Measurements from ENCODE around the gene SUN5.
"Not testable (repeated sequence)": the region's sequence is repeated elsewhere in the genome, so short reads cannot be mapped to it uniquely, and the experiment has no call there.

Gene SUN5, protein sequence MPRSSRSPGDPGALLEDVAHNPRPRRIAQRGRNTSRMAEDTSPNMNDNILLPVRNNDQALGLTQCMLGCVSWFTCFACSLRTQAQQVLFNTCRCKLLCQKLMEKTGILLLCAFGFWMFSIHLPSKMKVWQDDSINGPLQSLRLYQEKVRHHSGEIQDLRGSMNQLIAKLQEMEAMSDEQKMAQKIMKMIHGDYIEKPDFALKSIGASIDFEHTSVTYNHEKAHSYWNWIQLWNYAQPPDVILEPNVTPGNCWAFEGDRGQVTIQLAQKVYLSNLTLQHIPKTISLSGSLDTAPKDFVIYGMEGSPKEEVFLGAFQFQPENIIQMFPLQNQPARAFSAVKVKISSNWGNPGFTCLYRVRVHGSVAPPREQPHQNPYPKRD

DNA sequence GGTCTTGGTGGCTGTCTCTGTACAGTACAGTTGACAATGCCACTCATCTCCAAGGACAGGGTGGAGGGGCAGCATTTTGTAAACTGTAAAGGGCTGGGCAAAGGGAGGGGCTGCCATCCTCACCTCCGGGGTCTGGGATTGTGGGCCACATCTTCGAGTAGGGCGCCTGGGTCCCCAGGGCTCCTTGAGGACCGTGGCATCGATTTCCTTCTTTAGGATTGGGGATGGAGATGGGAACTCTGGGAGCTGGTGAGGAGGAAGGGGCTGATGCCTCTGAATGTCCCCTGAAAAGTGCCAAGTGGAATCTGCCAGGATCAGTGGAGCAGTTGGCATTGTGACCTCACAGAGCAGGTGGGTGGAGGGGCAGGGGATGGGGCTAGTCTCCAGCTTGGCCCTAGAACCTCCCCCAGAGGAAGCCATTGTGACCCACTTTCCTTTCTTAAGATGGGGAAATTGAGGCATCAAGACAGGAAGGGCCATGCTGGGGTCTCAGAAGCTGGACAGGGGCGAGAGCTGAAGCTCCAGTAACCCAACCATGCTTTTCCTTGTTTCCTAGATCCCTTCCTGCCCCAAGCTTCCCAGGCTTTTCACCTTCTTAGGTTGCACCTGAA lies at the start of gene SUN5:
Gene SUN5, minus strand, starts transcription at position 293 of the 611 bp plus-strand sequence. Its CDS starts 93 bp downstream, at position 200.
- peaks cover 5% of the 10 kb centered on the region; the same call in 1 of the 2 replicates for H3K9me3 ChIP-seq (ENCODE audit: control insufficient read depth, insufficient read depth, low read length)
- H3K36me3 ChIP-seq (ENCODE audit: insufficient read depth, low read length), result no peaks in the 10 kb centered on the region
- H3K9ac ChIP-seq (ENCODE audit: low read depth, low read length), result no peak within 1 kb of the TSS
- no peaks in the 10 kb centered on the region; the same call in 1 of the 2 replicates for H3K4me1 ChIP-seq (ENCODE audit: insufficient read depth, low read length)

DNA sequence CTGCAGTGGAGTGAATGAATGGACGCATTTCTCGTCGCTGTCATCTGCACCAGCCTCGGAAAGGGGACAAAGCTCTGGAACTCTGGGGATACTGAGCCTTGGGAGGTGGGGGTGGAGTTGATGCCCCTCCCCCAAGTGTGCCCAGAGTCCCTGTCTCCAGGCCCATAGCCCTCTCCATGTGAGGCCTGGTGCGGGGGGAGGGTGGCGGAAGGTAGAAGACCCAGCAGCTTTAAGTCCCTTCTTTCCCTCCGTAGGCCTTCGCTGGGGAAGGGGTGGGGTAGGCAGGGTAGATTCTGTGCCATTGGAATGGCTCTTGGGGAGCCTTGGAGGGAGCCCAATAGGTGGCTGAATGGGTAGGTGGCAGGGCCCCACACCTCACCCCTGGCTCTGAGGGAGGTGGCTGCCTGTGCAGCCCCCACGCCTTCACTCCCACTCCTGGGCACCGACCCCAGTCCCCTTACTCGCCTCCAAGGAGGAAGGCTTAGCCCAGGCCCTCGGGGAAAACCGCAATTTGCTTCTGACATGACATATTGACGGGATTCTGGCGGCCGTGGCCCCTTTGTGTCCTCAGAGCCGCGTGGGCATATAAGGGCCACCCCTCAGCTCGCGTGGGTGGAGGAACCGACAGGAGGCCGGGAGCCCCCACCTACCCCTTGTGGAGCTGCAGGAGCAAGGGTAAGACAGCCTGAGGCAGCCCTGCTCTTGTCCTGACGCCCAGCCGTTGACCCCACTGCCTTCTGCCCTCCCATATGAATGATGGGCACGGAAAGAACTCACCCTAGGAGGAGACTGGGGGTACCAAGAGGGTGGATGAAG lies 49.3 kb upstream of the SUN5 start, which contains the start of gene BPIFB3:
Gene BPIFB3, plus strand, starts transcription at position 613 of the 816 bp plus-strand sequence. CDS start 1,533 bp downstream, outside the sequence.
- H3K9me3 ChIP-seq (ENCODE audit: control insufficient read depth, insufficient read depth, low read length), result no peaks in the 10 kb centered on the region
- no peak within 1 kb of the TSS for H3K9ac ChIP-seq (ENCODE audit: low read depth, low read length)
- H3K36me3 ChIP-seq (ENCODE audit: insufficient read depth, low read length), result no peaks in the 10 kb centered on the region
- H3K4me1 ChIP-seq (ENCODE audit: insufficient read depth, low read length), result peaks cover 6% of the 10 kb centered on the region; the same call in 1 of the 2 replicates

DNA sequence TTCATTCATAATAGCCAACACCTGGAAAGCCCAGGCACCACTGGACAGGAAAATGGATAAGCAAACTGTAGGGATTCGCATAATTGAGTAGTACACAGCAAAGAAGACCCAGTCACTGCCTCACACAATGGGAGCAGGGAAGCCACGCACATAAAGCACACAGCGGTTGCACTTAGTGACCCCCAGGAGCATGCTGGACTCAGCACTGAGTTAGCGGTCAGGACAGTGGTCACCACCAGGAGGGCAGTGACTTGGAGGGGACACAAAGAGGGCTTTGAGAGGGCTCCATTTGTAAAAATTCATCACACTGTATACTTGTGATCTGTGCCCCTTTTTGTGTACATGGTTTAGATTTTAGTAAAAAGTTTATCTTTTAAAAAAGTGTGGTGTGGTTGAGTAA lies 47.1 kb upstream of the SUN5 start:
- H3K9ac ChIP-seq (ENCODE audit: low read depth, low read length), result no peak overlapping the region
- H3K9me3 ChIP-seq (ENCODE audit: control insufficient read depth, insufficient read depth, low read length), result no peaks in the 10 kb centered on the region
- peaks cover 6% of the 10 kb centered on the region; the same call in 1 of the 2 replicates for H3K4me1 ChIP-seq (ENCODE audit: insufficient read depth, low read length)
- no peaks in the 10 kb centered on the region for H3K36me3 ChIP-seq (ENCODE audit: insufficient read depth, low read length)

DNA sequence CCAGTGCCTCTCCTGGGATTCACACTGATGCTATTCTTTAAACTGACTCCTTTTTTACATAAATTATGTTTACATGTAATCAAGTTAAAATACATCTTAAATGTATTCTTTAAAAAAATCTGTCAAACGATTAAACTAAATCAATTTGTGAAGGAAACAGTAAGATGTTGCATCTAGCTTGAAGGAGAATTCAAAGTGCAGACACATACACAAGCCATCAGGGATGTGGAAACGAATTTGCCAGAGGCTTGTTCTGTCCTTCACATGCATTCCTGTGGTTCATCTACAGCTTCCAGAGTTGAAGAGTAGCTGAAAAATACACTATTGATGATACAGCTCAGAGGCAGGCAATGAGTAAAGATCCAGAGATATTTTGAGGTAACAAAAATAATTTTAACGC lies 42.2 kb upstream of the SUN5 start:
- peaks cover 5% of the 10 kb centered on the region for H3K9me3 ChIP-seq (ENCODE audit: control insufficient read depth, insufficient read depth, low read length)
- no peak overlapping the region for H3K9ac ChIP-seq (ENCODE audit: low read depth, low read length)
- H3K4me1 ChIP-seq (ENCODE audit: insufficient read depth, low read length), result no peaks in the 10 kb centered on the region
- no peaks in the 10 kb centered on the region for H3K36me3 ChIP-seq (ENCODE audit: insufficient read depth, low read length)

DNA sequence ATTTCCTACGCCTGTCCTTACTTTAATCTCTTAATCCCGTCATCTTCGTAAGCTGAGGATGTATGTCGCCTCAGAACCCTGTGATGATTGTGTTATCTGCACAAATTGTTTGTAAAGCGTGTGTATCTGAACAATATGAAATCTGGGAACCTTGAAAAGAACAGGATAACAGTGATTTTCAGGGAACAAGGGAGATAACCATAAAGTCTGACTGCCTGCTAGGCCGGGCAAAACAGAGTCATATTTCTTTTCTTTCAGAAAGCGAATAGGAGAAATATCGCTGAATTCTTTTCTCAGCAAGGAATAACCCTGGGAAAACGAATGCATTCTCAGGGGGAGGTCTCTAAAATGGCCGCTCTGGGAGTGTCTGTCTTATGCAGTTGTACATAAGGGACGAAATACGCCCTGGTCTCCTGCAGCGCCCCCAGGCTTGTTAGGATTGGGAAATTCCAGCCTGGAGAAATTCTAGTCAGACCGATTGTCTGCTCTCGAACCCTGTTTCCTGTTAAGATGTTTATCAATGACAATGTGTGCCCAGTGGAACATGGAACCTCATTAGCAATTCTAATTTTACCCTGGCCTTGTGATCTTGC lies 41.0 kb upstream of the SUN5 start:
- H3K9me3 ChIP-seq (ENCODE audit: control insufficient read depth, insufficient read depth, low read length); H3K9ac ChIP-seq (ENCODE audit: low read depth, low read length); H3K36me3 ChIP-seq (ENCODE audit: insufficient read depth, low read length); H3K4me1 ChIP-seq (ENCODE audit: insufficient read depth, low read length): not testable (repeated sequence)

DNA sequence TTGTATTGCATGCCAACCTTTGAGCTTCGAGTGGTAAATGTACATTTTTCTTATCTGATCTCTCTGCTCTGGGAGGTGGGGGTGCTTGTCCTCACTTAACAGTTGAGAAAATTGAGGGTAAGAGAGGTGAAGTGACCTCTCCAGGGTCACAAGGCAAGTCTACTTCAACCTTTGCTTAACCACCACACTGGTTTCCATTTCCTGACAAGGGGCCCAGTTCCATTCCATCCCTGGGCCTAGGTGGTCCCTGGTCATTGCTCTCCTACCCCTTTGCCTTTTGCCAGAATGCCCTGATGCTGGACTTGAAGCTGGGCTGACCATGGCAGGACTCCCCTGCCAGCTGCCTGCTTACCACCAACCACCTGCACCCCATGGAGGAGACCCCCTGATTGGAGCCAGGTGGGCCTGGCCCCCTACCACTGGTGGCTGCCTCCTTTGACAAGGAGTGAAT lies 39.5 kb upstream of the SUN5 start:
- Histone ChIP-seq H3K9me3 (ENCODE audit: control insufficient read depth, insufficient read depth, low read length) (peaks cover 5% of the 10 kb centered on the region), H3K4me1 (ENCODE audit: insufficient read depth, low read length) (no peaks in the 10 kb centered on the region), H3K9ac (ENCODE audit: low read depth, low read length) (no peak overlapping the region), H3K36me3 (ENCODE audit: insufficient read depth, low read length) (no peaks in the 10 kb centered on the region)

DNA sequence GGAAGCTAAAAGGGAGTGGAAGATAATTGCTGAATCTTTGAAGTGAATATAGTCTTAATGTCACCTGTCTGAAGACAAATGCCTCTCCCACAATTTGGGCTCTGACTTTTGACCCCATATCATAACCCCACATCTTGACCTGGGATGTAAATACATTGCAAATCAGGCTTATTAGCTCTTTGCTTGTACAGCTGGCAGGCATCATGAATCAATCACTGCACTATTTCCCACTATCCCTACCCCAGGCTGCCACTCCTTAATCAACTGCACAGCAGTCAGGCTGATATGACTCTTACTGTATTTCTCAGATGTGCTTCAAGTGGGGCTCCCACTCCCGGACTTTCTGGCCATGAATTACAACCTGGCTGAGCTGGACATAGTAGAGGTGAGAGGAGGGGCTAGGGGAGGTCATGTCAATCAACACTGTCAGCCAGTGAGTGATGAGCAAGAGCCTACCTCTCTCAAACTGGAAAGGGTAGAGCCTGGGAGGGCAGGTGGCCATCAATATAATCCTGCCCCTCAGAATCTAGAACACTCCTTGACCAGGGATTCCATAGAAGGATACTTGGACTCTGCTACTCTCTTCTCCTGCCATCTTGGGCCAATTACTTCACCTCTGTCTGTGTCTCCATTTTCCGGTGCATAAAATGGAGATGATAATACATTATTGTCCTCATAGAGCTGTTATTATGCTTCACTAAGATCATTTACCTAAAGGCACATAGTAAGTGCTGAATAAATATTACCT lies 38.9 kb upstream of the SUN5 start:
- no peak overlapping the region for H3K9ac ChIP-seq (ENCODE audit: low read depth, low read length)
- peaks cover 5% of the 10 kb centered on the region for H3K9me3 ChIP-seq (ENCODE audit: control insufficient read depth, insufficient read depth, low read length)
- no peaks in the 10 kb centered on the region for H3K4me1 ChIP-seq (ENCODE audit: insufficient read depth, low read length)
- no peaks in the 10 kb centered on the region for H3K36me3 ChIP-seq (ENCODE audit: insufficient read depth, low read length)

DNA sequence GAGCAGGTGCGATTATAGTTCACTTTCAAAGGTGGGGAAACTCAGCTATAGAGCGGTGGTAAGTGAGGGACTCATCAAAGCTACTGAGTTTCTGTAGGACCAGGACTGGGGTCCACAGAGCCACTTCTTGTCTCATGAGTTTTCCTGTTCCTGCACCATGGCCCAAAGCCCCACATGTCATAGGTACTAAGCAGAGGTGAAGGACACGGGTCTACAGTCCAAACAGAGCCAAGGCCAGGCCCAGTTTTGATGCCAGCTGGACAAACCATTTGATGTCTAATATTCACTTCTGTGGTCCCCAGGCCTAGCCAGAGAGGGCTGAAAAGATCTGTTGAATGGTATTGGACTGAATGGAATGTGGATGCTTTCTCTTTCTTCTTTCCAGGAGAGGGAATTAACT lies 38.2 kb upstream of the SUN5 start:
- H3K4me1 ChIP-seq (ENCODE audit: insufficient read depth, low read length), result no peaks in the 10 kb centered on the region
- no peak overlapping the region for H3K9ac ChIP-seq (ENCODE audit: low read depth, low read length)
- H3K9me3 ChIP-seq (ENCODE audit: control insufficient read depth, insufficient read depth, low read length), result peaks cover 5% of the 10 kb centered on the region
- no peaks in the 10 kb centered on the region for H3K36me3 ChIP-seq (ENCODE audit: insufficient read depth, low read length)

DNA sequence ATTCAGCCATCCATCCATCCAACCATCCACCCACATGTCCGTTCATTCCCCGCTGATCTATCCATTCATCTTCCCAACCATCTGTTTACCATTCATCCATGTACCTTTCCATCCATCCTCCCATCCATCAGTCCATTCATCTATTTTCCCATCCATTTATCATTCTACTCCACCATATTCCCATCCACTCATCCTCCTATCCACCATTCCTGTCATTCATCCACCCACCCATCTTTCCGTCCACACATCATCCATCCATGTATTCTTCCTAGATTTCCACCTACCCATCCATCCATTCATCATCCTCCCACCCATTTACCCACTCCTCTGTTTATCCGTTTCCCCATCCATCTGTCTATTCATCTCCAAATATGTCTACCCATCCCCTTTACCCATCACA lies 34.0 kb upstream of the SUN5 start:
- no peak overlapping the region for H3K9ac ChIP-seq (ENCODE audit: low read depth, low read length)
- no peaks in the 10 kb centered on the region for H3K9me3 ChIP-seq (ENCODE audit: control insufficient read depth, insufficient read depth, low read length)
- H3K4me1 ChIP-seq (ENCODE audit: insufficient read depth, low read length), result no peaks in the 10 kb centered on the region
- no peaks in the 10 kb centered on the region for H3K36me3 ChIP-seq (ENCODE audit: insufficient read depth, low read length)

DNA sequence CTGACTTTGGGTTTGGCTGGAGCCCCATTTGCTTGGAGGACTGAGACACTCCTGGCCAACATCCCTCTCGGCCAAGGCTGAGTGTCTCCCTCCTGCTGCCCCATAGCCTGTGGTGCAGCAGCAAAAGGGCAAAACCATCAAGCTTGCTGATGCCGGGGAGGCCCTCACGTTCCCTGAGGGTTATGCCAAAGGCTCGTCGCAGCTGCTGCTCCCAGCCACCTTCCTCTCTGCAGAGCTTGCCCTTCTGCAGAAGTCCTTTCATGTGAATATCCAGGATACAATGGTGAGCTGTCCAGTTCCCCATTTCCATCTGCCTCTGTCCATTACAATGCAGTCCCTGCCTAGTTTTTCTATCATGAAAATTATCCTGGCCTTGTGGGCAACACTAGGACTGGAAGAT lies 33.2 kb upstream of the SUN5 start:
- Histone ChIP-seq H3K4me1 (ENCODE audit: insufficient read depth, low read length) (no peaks in the 10 kb centered on the region), H3K36me3 (ENCODE audit: insufficient read depth, low read length) (no peaks in the 10 kb centered on the region), H3K9ac (ENCODE audit: low read depth, low read length) (no peak overlapping the region), H3K9me3 (ENCODE audit: control insufficient read depth, insufficient read depth, low read length) (no peaks in the 10 kb centered on the region)

DNA sequence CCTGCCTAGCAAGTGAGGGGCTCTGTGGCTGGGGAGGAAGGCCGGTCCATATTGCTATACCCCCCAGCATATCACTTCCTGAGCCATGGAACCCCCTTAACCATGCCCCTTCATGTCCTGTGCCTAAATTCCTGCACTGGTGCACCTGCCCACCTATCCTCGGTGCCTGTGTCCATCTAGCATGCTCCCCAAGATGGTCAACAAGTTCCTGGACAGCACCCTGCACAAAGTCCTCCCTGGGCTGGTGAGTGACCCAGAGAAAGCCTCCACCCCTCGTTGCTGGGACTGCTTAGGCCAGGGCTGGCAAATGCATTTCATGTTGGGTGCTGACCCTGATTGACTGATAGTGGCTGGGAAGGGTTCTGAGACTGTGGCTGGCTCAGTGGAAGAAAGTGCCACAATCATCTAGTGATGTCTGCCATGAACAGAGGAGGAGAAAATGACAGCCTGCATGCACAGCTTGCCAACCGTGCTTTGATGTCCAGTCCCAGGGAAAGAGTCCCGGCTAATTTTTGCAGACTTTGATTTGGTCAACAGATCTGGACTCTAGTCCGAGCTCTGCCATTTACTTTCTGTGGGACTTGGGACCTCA lies 30.8 kb upstream of the SUN5 start:
- Histone ChIP-seq H3K4me1 (ENCODE audit: insufficient read depth, low read length) (no peaks in the 10 kb centered on the region), H3K36me3 (ENCODE audit: insufficient read depth, low read length) (no peaks in the 10 kb centered on the region), H3K9ac (ENCODE audit: low read depth, low read length) (no peak overlapping the region), H3K9me3 (ENCODE audit: control insufficient read depth, insufficient read depth, low read length) (no peaks in the 10 kb centered on the region)

DNA sequence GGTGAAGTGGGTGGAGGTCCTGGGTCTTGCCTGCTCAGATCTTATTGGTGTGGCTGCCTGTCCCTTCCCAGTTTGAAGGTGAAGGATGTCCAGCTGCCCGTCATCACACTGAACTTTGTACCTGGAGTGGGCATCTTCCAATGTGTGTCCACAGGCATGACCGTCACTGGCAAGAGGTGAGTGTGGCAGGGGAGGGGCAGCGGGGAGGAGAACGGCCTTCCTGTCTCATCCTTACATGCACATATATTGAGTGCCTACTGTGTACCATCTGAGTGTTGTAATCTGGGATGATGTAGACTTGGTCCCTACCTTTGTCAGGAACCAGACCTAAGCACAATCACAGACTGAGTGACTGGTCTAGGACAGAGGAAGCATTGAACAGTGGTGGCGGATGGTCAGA lies 29.9 kb upstream of the SUN5 start:
- Histone ChIP-seq H3K9me3 (ENCODE audit: control insufficient read depth, insufficient read depth, low read length) (no peaks in the 10 kb centered on the region), H3K9ac (ENCODE audit: low read depth, low read length) (no peak overlapping the region), H3K4me1 (ENCODE audit: insufficient read depth, low read length) (no peaks in the 10 kb centered on the region), H3K36me3 (ENCODE audit: insufficient read depth, low read length) (no peaks in the 10 kb centered on the region)

DNA sequence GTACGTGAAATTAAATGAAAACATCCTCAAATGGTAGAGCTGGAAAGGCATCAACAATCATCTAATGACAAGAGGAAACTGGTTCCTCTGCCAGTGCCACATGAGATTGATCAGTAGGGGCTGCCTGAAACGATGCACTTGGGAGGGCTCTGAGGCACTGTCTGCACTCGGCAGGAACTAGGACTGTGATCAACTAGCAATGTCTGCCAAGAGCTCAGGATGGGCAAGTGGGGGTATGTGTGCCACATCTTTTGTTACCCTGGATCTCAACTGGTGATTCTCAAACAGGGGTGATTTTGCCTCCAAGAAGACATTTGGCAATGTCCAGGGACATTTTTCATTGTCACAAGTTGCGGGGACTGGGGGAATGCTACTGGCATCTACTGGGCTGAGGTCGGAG lies 29.1 kb upstream of the SUN5 start:
- Histone ChIP-seq H3K9me3 (ENCODE audit: control insufficient read depth, insufficient read depth, low read length) (no peaks in the 10 kb centered on the region), H3K9ac (ENCODE audit: low read depth, low read length) (no peak overlapping the region), H3K4me1 (ENCODE audit: insufficient read depth, low read length) (no peaks in the 10 kb centered on the region), H3K36me3 (ENCODE audit: insufficient read depth, low read length) (no peaks in the 10 kb centered on the region)

Data from ES-I3 (cell line).